Activated CD8-positive, alpha-beta memory T cell treated with anti-CD3 and anti-CD28 coated beads for 48 hours (primary cell): ENCODE results near the gene GJD3.

ENCODE experiments used
- DNase-seq, 3 experiments: peaks; one replicate each; pipeline ENCODE4 v3.0.0-alpha.2; 2020; ENCODE audit warnings: low read depth in 2 of 3, low spot score in 2 of 3

Gene GJD3

DNA sequence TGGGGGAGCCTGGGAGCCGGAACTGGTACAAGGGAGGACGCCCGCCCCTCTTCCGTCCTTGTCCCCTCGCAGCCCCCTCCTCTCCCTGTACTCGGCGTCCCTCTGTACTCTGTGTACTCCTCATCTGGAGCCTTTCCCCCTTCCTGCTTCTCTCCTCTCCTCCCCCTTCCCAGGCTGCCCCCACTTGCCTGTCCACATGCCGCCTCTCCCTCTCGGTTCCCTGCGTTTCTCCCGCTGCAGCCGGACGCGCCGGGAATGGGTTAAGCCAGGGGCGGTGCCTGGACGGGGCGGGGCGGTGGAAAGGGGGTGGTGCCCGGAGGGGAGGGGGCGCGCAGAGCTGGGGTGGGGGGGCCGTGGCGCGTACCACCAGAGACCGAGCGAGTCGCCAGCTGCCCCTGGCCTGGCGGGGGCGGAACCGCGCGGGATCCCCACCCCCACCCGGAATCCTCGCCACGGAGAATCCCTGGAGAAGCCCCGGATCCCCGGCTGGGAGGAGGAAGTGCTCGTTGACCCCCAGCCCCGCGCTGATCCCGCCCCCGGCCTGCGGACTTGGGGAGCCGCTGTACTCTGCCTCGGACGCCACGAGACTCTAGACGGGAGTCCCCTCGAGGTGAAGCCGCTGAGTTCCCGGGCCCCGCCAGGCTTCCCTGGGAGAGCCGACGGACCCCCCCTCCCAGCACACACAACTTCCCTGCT is 22.6 kb downstream of the GJD3 start:
- DNase-seq: no peak

- DNase-seq: peak in 2 of 3 experiments; percentile 71 to 72
These were observed 23.4 kb downstream of the GJD3 start for GRCh38 chr17:40340880-40341807.

DNA sequence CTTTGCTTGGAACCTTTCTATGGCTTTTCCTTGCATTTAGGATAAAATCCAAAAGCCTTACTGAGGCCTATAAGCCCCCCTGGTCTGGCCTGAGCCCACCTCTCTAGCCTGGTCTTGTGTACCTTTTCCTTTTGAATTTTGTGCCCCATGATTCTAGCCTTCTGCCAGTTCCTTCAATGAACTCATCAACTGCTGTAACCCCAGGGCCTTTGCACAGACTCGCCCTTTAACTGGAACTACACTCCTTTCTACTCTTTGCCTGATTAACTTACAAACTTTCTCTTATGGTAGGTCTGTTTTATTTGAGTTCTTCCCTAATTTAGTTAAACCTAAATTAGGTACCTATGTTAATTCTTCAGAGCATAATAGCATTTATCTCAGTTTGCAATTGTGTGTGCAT is 24.2 kb downstream of the GJD3 start:
- no peak for DNase-seq

GRCh38 chr17:40338941-40339649 is 25.4 kb downstream of the GJD3 start:
- DNase-seq: no peak

- DNase-seq: no peak
These were observed 26.5 kb downstream of the GJD3 start for GRCh38 chr17:40338058-40338457.

DNA sequence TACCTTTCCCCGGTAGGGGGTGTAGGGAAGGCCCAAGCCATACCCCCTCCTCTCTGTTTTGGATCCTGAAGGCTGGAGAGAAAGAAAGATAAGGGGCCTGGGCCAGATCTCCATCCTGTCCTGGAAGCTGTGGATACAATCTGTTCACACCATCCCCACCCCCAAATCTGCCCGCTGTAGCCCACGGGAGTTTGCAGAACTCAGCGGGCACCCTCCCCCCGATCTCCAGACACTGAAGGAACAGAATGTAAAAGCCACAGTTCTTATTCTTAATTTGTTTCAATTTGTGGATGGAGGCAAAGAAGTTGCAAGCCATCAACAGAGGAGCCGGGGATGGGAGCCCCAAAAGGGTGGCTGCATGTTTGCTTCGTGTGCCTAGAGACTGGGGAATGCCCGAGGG is 27.2 kb downstream of the GJD3 start:
- DNase-seq: no peak

GRCh38 chr17:40335620-40336019 is 28.9 kb downstream of the GJD3 start:
- DNase-seq: no peak

- no peak for DNase-seq
These were observed 30.6 kb downstream of the GJD3 start for GRCh38 chr17:40333781-40334448.

DNA sequence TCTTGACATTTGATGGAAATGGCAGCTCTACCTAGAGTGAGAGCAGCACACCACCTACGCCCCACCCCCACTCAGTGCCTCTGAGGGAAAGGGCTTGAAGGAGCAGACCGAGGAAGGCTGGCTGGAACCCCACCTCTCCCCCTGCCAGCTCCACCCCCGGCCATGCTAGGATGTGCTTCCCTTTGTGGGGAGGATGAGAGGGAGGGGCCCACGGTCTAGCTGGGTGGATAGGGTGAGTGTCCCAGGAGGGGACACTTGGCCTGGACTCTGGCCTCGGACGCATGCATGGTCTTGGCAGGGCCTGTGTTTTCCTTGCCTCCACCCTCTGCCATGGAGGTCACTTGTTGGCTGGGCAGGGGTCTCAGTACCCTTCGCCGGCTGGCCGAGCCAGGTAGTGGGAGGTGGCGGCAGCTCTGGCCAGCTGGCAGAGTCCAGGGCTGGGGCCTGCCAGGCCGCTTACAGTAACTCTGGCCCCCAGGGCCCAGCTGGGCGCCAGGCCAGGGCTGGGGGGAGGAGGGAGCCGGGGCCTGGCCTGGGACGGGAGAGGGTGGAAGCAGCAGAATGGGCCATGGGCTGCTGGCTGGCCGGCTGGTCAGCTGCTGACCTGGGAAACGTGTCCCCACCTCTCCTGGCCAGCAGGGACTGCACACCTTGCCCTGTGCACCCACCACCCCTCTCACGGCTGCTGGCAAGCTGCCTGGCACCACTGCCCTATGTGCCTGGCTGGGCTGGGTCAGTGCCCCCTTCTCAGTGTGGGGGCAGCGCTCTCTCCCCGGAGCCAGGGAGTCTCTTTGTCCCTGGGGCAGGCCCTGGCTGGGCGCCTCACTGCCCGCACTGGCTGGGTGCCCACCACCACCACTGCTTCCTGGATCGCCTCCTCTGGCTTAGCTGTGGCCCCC is 32.5 kb downstream of the GJD3 start:
- DNase-seq: no peak

- DNase-seq: no peak
These were observed 33.6 kb downstream of the GJD3 start for GRCh38 chr17:40330850-40331470.

DNA sequence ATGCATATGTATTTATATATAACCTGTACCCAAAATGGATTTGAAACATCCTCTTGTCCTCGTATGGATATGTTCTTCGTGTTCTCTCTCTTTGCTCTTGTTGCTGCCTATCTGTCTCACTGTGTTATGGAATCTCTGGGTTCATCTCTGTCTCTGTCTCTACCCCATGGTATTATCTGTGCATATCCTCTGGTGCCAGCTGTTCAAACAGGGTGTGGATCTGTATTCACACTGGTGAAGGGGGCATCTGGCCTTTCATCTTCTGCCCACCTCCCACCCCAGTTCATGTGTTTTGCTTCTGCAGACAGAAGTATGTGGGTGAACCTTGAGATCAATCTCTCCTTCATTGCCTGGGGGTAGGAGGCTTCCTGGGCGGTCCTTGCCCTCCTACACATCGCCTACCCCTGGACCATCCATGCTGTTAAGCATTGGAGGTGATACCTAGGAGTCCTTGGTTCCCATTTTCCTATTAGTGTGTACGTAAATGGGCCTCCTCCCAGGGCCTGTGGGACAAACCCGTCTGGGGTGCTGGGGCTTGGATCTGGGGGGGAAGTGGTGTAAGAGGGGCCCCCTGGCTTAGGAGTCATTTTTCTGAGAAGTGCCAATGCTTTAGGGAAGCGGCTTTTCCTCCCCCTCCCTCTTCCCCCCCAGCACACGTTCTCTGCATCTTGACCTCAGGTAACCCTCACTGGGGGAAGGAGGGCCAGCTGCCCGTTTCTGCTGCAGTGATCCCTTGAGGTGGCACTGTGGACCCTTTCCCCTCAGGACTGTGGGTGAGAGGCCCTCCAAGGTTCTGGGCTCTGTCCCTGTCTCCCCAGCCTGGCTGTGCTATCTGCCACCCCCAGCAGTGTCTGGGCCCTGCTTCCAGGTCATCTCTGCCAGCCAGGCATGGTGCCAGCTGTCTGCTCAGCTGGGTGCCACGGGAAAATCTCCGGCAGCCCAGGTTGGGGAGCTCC is 34.4 kb downstream of the GJD3 start:
- no peak for DNase-seq

DNA sequence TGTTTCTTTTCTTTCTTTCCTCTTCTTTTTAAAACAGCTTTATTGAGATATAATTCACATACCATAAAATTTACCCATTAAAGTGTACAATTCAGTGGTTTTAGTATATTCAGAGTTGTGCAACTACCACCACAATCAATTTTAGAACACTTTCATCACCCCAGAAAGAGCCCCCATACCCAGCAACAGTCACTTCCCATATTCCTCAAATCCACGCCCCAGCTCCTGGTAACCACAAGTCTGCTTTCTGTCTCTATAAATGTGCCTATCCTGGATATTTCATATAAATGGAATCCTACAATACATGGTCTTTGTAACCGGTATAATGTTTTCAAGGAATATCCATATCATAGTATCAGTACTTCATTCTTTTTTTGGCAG is 36.2 kb downstream of the GJD3 start:
- no peak for DNase-seq

DNA sequence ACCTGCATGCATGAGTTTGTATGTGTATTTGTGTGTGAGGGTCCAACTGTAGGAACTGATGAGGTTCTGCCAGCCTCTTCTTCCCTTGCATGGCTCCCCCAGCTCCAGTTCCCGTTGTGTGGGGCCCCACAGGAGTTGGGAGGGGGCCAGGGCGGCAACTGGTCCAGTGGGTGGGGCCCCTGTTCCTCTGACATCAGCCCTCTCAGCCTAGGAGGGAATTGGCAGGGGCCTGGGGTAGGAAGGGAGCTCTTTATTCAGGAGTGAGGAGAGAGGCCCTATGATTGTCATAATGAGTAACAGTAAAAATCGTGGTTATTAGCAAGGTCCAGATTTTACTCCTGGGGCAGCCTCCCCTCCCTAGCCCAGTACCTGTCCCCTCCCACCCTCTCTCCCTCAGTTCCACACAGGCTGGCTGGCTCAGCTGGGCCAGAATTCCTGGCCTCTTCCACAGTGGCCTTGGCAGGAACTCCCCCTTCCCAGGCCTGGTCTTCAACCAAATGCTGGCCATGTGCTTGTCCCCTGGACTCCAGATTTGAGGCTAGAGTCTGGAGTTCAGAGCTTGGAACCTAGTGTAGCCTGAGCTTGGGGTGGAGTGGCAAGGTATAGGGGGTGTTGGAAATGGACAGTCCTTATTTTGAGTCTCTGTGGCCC is 36.7 kb downstream of the GJD3 start:
- DNase-seq: no peak

- no peak for DNase-seq
These were observed 37.2 kb downstream of the GJD3 start for GRCh38 chr17:40327244-40327729.

GRCh38 chr17:40326832-40327199 is 37.7 kb downstream of the GJD3 start:
- no peak for DNase-seq

- no peak for DNase-seq
These were observed 38.3 kb downstream of the GJD3 start for GRCh38 chr17:40326014-40326831.
